IgD-negative memory B cell (primary cell): ENCODE data around the gene FGGY. TPM values are rescaled to one million over a fixed set of nuclear protein-coding genes. Genes with fewer than 3 reads are reported as not detected.

Experiments used
- H3K27ac Mint-ChIP-seq, 3 donors: one replicate each; pipeline ENCODE4 v1.8.0; 2020 to 2022; ENCODE audit warnings: mild to moderate bottlenecking in 3 of 3, mixed read lengths in 3 of 3, moderate library complexity in 1 of 3
- H3K27me3 Mint-ChIP-seq: one replicate; pipeline ENCODE4 v1.8.0; 2021; ENCODE audit warnings: mixed read lengths
- H3K36me3 Mint-ChIP-seq: one replicate; pipeline ENCODE4 v1.8.0; 2020; ENCODE audit warnings: mild to moderate bottlenecking, mixed read lengths
- H3K4me1 Mint-ChIP-seq, 3 donors: one replicate each; pipeline ENCODE4 v1.8.0; 2020 to 2022; ENCODE audit warnings: mixed read lengths in 3 of 3, mild to moderate bottlenecking in 1 of 3
- H3K4me3 Mint-ChIP-seq, 4 donors: one replicate each; pipeline ENCODE4 v1.8.0; 2020 to 2022; ENCODE audit warnings: mild to moderate bottlenecking in 4 of 4, mixed read lengths in 4 of 4, moderate library complexity in 3 of 4
- H3K9me3 Mint-ChIP-seq, 3 donors: one replicate each; pipeline ENCODE4 v1.8.0; 2020 to 2021; ENCODE audit warnings: mixed read lengths in 3 of 3, mild to moderate bottlenecking in 1 of 3
- polyA plus RNA-seq: library from polyadenylated mRNA; unstranded; fragments of 300-500 nt; fragmentation: Illumina TruSeq; gene quantifications from one replicate; pipeline ENCODE4 v1.2.3, GENCODE V29; 2021

The FGGY gene
- polyA plus RNA-seq, 1 donor from 2014 or later, result 6.1 TPM

DNA sequence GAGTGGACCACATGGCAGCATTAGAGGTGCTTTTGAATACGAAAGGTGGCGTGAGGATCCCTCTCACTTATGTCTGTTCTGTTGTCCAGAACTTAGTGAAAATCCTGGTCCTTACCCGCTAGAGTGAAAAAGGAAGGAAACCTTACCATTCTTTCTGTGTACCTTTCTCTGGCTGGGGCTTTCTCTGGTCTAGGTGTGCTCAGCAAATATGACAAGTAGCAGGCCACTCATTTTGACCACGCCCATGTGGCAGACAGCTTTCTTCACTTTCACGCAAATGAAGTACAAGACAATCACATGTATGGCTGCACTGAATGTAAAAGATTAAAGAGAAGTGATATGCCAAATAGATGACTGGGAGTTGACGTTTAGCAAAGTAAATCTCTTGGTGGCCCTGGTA is 131.9 kb downstream of the FGGY start:
- Mint-ChIP-seq H3K9me3 (no peaks in the 10 kb centered on the region), H3K36me3 (peaks cover 14% of the 10 kb centered on the region), H3K27ac (no peak overlapping the region), H3K27me3 (no peaks in the 10 kb centered on the region), H3K4me3 (no peak overlapping the region), H3K4me1 (peaks cover 6 to 9% (median 7%) of the 10 kb centered on the region in 3 donors)

DNA sequence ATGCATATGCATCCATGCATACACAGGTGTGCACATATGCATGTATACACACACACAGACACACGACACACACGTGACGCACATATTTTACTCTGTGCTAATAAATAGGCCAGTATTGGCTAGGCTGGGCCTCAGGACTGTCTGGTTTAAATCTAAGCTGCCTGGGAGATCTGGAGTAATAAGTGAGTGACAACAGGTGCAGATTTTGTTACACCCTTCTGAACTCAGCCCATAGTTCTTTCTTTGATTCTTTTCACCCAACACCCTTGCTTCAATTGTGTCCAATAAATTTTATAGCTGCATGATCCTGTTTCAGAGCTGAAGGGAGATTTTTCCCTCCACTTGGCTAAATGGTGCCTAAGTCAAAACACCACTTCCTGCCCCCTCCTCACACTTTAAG is 132.8 kb downstream of the FGGY start:
- Mint-ChIP-seq H3K27me3 (no peaks in the 10 kb centered on the region), H3K4me3 (no peak overlapping the region), H3K27ac (no peak overlapping the region), H3K36me3 (peaks cover 10% of the 10 kb centered on the region), H3K4me1 (peaks cover 6 to 9% (median 7%) of the 10 kb centered on the region in 3 donors), H3K9me3 (no peaks in the 10 kb centered on the region)

- Mint-ChIP-seq H3K4me1 (peaks cover 6 to 9% (median 7%) of the 10 kb centered on the region in 3 donors), H3K27me3 (no peaks in the 10 kb centered on the region), H3K36me3 (peaks cover 7% of the 10 kb centered on the region), H3K27ac (no peak overlapping the region), H3K9me3 (no peaks in the 10 kb centered on the region), H3K4me3 (no peak overlapping the region)
Measured at GRCh38 chr1:59431566-59432294, 134.8 kb downstream of the FGGY start.

DNA sequence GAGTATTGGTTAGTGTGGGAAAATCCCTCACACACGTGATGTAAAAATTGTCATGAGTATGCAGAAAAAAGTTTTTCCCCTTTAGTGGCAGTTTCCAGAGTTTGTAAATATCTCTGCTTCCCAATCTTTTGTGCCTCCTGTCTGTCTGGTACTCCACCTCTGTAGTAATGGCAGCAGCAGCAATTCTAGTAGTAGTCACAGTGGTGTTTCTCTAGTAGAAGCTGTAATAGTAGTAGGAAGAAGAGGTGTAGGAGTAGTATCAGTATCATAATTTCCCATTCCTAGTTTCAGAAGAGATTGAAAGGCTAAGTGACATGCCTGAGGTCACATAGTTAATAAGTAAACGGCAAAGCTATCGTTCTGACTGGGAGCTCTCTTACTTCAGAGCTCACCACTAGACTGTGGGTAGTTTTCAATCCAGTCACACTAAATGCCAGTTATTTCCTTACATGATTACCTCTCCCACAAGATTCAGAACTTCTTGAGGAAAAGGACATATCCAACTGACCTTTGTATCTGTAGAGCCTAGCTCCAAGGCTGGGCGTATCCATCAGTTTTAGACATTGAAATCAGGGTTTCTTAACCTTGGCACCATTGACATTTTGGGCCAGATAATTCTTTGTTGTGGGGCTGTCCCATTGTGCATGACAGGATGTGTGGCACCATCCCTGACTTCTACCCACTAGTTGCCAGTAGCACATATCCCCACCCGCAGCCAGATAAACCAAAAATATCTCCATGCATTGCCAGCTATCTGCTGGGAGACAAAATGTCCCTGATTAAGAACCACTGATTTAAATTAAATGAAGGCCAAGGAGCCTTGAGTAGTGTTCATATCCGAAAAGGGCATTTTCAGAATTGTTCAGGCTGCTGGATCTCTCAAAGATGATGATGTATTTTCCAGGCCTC is 135.9 kb downstream of the FGGY start:
- H3K27me3 Mint-ChIP-seq, result no peaks in the 10 kb centered on the region
- peak overlapping the region in 1 of 4 donors; percentile 2 for H3K4me3 Mint-ChIP-seq
- no peaks in the 10 kb centered on the region for H3K9me3 Mint-ChIP-seq
- H3K36me3 Mint-ChIP-seq, result peaks cover 5% of the 10 kb centered on the region
- H3K4me1 Mint-ChIP-seq, result peaks cover 6 to 9% (median 7%) of the 10 kb centered on the region in 3 donors
- H3K27ac Mint-ChIP-seq, result no peak overlapping the region

- Mint-ChIP-seq H3K4me1 (peaks cover 6 to 9% (median 7%) of the 10 kb centered on the region in 3 donors), H3K27ac (no peak overlapping the region), H3K4me3 (no peak overlapping the region), H3K9me3 (no peaks in the 10 kb centered on the region), H3K36me3 (peaks cover 3% of the 10 kb centered on the region), H3K27me3 (no peaks in the 10 kb centered on the region)
Measured at GRCh38 chr1:59433440-59433813, 136.5 kb downstream of the FGGY start.

DNA sequence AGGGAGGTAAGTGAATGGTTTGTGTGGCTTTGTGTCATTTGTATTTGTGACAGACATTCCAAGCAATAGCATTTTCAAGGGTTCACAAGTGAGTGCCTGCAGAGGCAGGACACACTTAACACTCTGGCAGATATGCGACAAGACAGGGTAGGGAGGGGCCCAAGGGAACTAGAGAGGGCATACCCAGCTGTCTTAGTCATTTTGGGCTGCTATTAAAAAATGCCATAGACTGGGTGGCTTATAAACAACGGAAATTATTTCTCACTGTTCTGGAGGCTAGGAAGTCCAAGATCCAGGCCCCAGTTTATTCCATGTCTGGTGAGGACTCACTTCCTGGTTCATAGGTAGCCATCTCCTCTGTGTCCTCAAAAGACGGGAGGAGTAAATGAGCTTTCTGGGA is 137.4 kb downstream of the FGGY start:
- Mint-ChIP-seq H3K27me3 (no peaks in the 10 kb centered on the region), H3K4me3 (no peak overlapping the region), H3K4me1 (peaks cover 6 to 9% (median 7%) of the 10 kb centered on the region in 3 donors), H3K27ac (no peak overlapping the region), H3K36me3 (peaks cover 4% of the 10 kb centered on the region), H3K9me3 (no peaks in the 10 kb centered on the region)

DNA sequence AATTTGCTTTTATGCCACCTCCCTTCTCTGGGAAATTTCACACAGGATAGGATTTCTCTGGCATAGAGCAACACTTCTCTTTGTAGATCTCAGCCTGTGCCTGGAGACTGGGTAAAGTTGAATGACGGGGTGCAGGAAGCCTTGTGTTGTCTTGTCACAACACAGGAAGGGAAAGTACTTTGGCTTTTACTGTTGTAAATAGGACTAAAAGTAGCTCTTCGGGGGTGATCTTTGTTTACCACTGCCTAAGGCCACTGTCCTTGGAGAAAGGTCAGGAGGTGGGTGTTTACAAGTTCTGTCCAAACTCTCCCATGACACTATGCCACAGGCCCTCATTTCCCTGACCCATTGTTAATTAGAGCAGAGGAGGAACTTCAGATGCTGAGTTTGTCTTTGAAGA is 139.7 kb downstream of the FGGY start:
- peaks cover 5% of the 10 kb centered on the region for H3K36me3 Mint-ChIP-seq
- no peak overlapping the region for H3K27ac Mint-ChIP-seq
- peaks cover 6 to 9% (median 7%) of the 10 kb centered on the region in 3 donors for H3K4me1 Mint-ChIP-seq
- no peaks in the 10 kb centered on the region for H3K27me3 Mint-ChIP-seq
- no peaks in the 10 kb centered on the region for H3K9me3 Mint-ChIP-seq
- H3K4me3 Mint-ChIP-seq, result no peak overlapping the region

DNA sequence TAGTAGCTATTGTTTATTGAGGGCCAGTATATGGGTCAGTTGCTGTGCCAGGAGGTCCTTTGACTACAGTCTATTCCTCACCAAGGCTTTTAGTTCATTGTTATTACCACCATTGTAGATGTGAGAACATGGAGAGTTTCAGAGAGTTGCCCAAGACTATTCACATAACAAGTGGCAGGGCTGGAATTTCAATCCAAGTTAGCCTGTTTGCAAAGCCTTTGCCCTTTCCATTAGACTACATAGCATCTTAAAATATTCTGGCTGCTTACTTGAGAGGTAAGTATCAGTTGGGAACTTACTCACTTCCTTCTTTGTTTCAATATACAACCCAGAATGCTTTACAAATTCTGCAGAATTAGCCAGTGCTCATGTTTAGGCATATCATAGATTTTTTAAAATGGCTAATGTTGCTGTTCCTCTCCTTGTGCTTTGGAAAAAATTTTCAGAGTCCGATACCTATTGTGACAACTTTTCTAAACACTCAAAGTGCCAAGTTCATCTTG is 141.2 kb downstream of the FGGY start:
- no peaks in the 10 kb centered on the region for H3K27me3 Mint-ChIP-seq
- H3K4me1 Mint-ChIP-seq, result no peaks in the 10 kb centered on the region
- H3K4me3 Mint-ChIP-seq, result no peak overlapping the region
- H3K9me3 Mint-ChIP-seq, result no peaks in the 10 kb centered on the region
- no peak overlapping the region for H3K27ac Mint-ChIP-seq
- H3K36me3 Mint-ChIP-seq, result peaks cover 5% of the 10 kb centered on the region

DNA sequence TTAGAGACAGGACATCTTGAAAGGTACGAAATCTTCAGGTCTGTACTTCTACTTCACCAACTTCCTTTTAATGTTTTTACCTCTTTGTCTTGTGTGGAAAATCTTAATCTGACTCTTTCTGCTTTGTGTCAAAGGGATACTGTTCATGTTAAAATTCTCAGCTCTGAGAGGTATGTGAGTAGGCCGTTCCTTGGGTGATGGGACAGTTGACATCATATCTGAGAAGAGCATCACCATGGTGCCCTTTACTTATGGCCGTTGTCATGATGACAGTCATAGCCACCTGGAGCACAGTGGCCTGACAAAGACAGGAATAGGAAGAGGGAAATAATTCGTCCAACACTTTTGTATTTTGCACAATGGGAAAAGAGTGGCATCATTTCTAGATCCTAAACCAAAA is 145.6 kb downstream of the FGGY start:
- H3K4me3 Mint-ChIP-seq, result no peak overlapping the region
- peaks cover 12% of the 10 kb centered on the region for H3K36me3 Mint-ChIP-seq
- H3K27me3 Mint-ChIP-seq, result no peaks in the 10 kb centered on the region
- no peaks in the 10 kb centered on the region for H3K9me3 Mint-ChIP-seq
- H3K27ac Mint-ChIP-seq, result no peak overlapping the region
- peaks cover 0 to 7% (median 2%) of the 10 kb centered on the region in 3 donors for H3K4me1 Mint-ChIP-seq

DNA sequence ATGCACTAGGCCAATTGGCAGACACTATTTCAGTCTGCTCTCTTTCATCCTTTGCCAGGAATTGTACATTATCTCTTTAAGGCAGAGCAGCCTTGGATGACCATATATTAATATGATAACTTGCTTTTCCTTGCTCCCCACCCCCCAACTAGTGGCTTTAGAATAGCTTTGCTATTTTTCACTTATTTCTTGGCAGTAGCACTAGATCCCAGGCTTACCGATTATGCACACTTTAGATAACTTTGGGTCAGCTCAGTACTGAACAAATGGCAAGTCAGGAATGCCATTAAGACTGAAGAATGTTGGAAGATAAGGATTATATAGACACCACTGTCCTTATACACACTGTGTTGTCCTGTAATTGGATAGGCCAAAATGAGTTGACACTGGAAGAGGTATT is 146.4 kb downstream of the FGGY start:
- Mint-ChIP-seq H3K27ac (no peak overlapping the region), H3K9me3 (no peaks in the 10 kb centered on the region), H3K36me3 (peaks cover 12% of the 10 kb centered on the region), H3K4me3 (no peak overlapping the region), H3K27me3 (no peaks in the 10 kb centered on the region), H3K4me1 (peaks cover 0 to 7% (median 2%) of the 10 kb centered on the region in 3 donors)

GRCh38 chr1:59444520-59444919 is 147.6 kb downstream of the FGGY start:
- H3K27ac Mint-ChIP-seq, result no peak overlapping the region
- no peak overlapping the region for H3K4me3 Mint-ChIP-seq
- H3K4me1 Mint-ChIP-seq, result peaks cover 0 to 7% (median 2%) of the 10 kb centered on the region in 3 donors
- H3K9me3 Mint-ChIP-seq, result no peaks in the 10 kb centered on the region
- peaks cover 9% of the 10 kb centered on the region for H3K36me3 Mint-ChIP-seq
- no peaks in the 10 kb centered on the region for H3K27me3 Mint-ChIP-seq

GRCh38 chr1:59445040-59445439 is 148.1 kb downstream of the FGGY start:
- Mint-ChIP-seq H3K4me3 (no peak overlapping the region), H3K4me1 (peaks cover 0 to 7% (median 2%) of the 10 kb centered on the region in 3 donors), H3K36me3 (peaks cover 10% of the 10 kb centered on the region), H3K27me3 (no peaks in the 10 kb centered on the region), H3K9me3 (no peaks in the 10 kb centered on the region), H3K27ac (peak overlapping the region in 1 of 3 donors; percentile 48)

DNA sequence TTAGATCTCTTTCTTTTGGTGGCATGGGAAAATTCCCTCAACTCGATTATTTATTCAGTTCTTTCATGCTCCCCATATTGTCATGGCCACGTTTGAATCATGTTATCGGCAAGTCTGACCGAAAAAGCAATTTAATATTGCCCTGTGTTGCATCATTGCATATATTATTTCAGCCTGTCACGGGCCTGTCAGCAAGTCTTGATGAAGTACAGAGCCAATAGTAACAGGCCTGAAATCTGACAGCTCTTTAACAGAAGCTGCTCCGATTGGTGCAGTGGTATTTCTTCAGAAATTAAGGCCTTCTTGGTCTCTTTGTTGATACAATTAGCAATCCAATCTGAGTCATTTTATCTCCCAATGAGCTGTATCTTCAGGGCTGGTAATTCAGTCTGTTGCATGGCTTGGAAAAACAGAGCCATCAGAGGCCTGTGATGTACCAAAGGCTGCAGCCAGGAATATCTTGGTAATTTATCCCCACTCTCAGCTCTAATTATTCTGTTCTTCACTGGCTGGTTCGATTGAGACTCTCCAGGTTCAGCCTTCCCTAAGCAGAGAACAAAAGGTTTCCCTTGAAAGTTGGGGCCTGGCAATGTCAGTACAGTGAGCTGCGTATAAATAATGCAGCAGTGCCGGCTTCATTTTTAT is 149.5 kb downstream of the FGGY start:
- Mint-ChIP-seq H3K36me3 (peaks cover 11% of the 10 kb centered on the region), H3K27ac (no peak overlapping the region), H3K9me3 (no peaks in the 10 kb centered on the region), H3K4me3 (no peak overlapping the region), H3K27me3 (no peaks in the 10 kb centered on the region), H3K4me1 (peaks cover 0 to 7% (median 2%) of the 10 kb centered on the region in 3 donors)

- Mint-ChIP-seq H3K4me3 (no peak overlapping the region), H3K4me1 (peaks cover 1 to 6% (median 6%) of the 10 kb centered on the region in 3 donors), H3K27ac (no peak overlapping the region), H3K36me3 (peaks cover 2% of the 10 kb centered on the region), H3K27me3 (peaks cover 2% of the 10 kb centered on the region), H3K9me3 (no peaks in the 10 kb centered on the region)
Measured at GRCh38 chr1:59452026-59452425, 155.1 kb downstream of the FGGY start.

- Mint-ChIP-seq H3K27ac (no peak overlapping the region), H3K4me3 (no peak overlapping the region), H3K4me1 (peaks cover 1 to 6% (median 6%) of the 10 kb centered on the region in 3 donors)
Measured at GRCh38 chr1:59452559-59452958, 155.7 kb downstream of the FGGY start.

More at GRCh38 chr1:59452559-59452958, 155.7 kb downstream of the FGGY start:
- Mint-ChIP-seq H3K27me3 (peaks cover 2% of the 10 kb centered on the region), H3K9me3 (no peaks in the 10 kb centered on the region), H3K36me3 (peaks cover 2% of the 10 kb centered on the region)
